HepG2 (cell line): ENCODE measurements around the gene MRPL50. TPM values are rescaled to one million over a fixed set of nuclear protein-coding genes. Genes with fewer than 3 reads are reported as not detected.

Experiments
- CBX1 ChIP-seq: IDR thresholded peaks from one replicate; pipeline ENCODE4 v1.6.1; 2016; ENCODE audit warnings: antibody characterized with exemption, low read depth
- CEBPG ChIP-seq: IDR thresholded peaks from 2 replicates; pipeline ENCODE4 v1.6.1; 2016
- FOXO4 ChIP-seq: sonication (generic); formaldehyde crosslinking; conservative IDR thresholded peaks from 2 replicates; pipeline ENCODE4 v1.8.1; 2023; ENCODE audit warnings: missing genetic modification reagents
- GABPA ChIP-seq, 2 experiments: IDR thresholded peaks; 2 replicates each; pipeline ENCODE4 v1.6.1; 2011 to 2016; ENCODE audit warnings: low read depth in 2 of 2, low read length in 1 of 2, missing biosample characterization in 1 of 2, missing genetic modification characterization in 1 of 2
- HHEX ChIP-seq: IDR thresholded peaks from 2 replicates; pipeline ENCODE4 v1.6.1; 2016; ENCODE audit warnings: control low read depth
- HNF4A ChIP-seq: sonication (generic); formaldehyde crosslinking; IDR thresholded peaks from 2 replicates; pipeline ENCODE4 v1.4.0; 2020; ENCODE audit warnings: missing genetic modification reagents
- PHF5A ChIP-seq: IDR thresholded peaks from one replicate; pipeline ENCODE4 v1.6.1; 2018; ENCODE audit warnings: low read depth, missing genetic modification reagents; ENCODE audit not compliant: unreplicated experiment
- POLR2G ChIP-seq: fragments of 200-400 bp; formaldehyde crosslinking; IDR thresholded peaks from 2 replicates; pipeline ENCODE4 v1.6.1; 2018; ENCODE audit warnings: mild to moderate bottlenecking, low read depth, low read length, moderate library complexity
- RORA ChIP-seq: sonication (generic); formaldehyde crosslinking; IDR thresholded peaks from 2 replicates; pipeline ENCODE4 v1.5.0; 2020; ENCODE audit warnings: mild to moderate bottlenecking, missing genetic modification reagents, moderate library complexity
- SOX13 ChIP-seq, 3 experiments: fragments of 450-650 bp in 1 of 3; sonication (generic) in 1 of 3; formaldehyde crosslinking in 1 of 3; IDR thresholded peaks in 2 of 3; conservative IDR thresholded peaks in 1 of 3; 2 replicates each; pipeline versions ENCODE4 v1.5.0 to v1.6.1; 2016 to 2020; ENCODE audit warnings: antibody characterized with exemption in 1 of 3, mild to moderate bottlenecking in 1 of 3, missing compliant biosample characterization in 1 of 3, missing genetic modification reagents in 1 of 3, moderate library complexity in 1 of 3
- TEAD2 ChIP-seq: sonication (generic); formaldehyde crosslinking; IDR thresholded peaks from 2 replicates; pipeline ENCODE4 v1.9.0; 2021; ENCODE audit warnings: missing genetic modification reagents
- TFAP4 ChIP-seq: sonication (generic); IDR thresholded peaks from 2 replicates; pipeline ENCODE4 v1.6.1; 2016; ENCODE audit warnings: low read depth, borderline replicate concordance
- ZNF296 ChIP-seq: sonication (generic); formaldehyde crosslinking; conservative IDR thresholded peaks from 2 replicates; pipeline ENCODE4 v1.5.0; 2020; ENCODE audit warnings: mild to moderate bottlenecking, missing genetic modification reagents
- ZNF441 ChIP-seq: sonication (generic); formaldehyde crosslinking; IDR thresholded peaks from 2 replicates; pipeline ENCODE4 v1.7.0; 2021; ENCODE audit warnings: missing genetic modification reagents, borderline replicate concordance
- ZNF558 ChIP-seq: sonication (generic); formaldehyde crosslinking; IDR thresholded peaks from 2 replicates; pipeline ENCODE4 v1.9.0; 2022; ENCODE audit warnings: mild to moderate bottlenecking, missing genetic modification reagents, borderline replicate concordance
- ZNF724P ChIP-seq: sonication (generic); formaldehyde crosslinking; IDR thresholded peaks from 2 replicates; pipeline ENCODE4 v1.8.0; 2022; ENCODE audit warnings: missing genetic modification reagents, borderline replicate concordance
- ZNF773 ChIP-seq: sonication (generic); formaldehyde crosslinking; IDR thresholded peaks from 2 replicates; pipeline ENCODE4 v1.4.0; 2020; ENCODE audit warnings: missing genetic modification reagents, borderline replicate concordance
- ZNF850 ChIP-seq: sonication (generic); formaldehyde crosslinking; conservative IDR thresholded peaks from 2 replicates; pipeline ENCODE4 v1.9.0; 2021; ENCODE audit warnings: mild to moderate bottlenecking, missing genetic modification reagents
- polyA plus RNA-seq, 8 experiments: library from polyadenylated mRNA; depleted of rRNA in 3 of 8; stranded (reverse) in 7 of 8; unstranded in 1 of 8; fragments of >200 nt; fragmentation: Illumina TruSeq in 4 of 8; extraction: Trizol in 4 of 8; gene quantifications; 2 replicates each; pipeline versions ENCODE4 v1.2.1 to v1.2.3, GENCODE V29; 2011 to 2016; ENCODE audit warnings: low read depth in 4 of 8, missing spikeins in 1 of 8, mixed read lengths in 1 of 8; ENCODE audit not compliant: insufficient read depth in 1 of 8
- total RNA-seq, 5 experiments: library from RNA; depleted of rRNA; stranded (reverse); fragments of >200 nt; fragmentation: Illumina TruSeq; extraction: Trizol; gene quantifications; 2 replicates each; pipeline ENCODE4 v1.2.3, GENCODE V29; 2016; ENCODE audit warnings: low read depth in 1 of 5
- TF ChIP-seq, protein P1 (sequence below): sonication (generic); formaldehyde crosslinking; IDR thresholded peaks from 2 replicates; pipeline ENCODE4 v1.5.0; 2020; ENCODE audit warnings: mild to moderate bottlenecking, missing genetic modification reagents, moderate library complexity
- TF ChIP-seq, protein P2 (sequence below): IDR thresholded peaks from 2 replicates; pipeline ENCODE4 v1.4.0; 2020; ENCODE audit warnings: mild to moderate bottlenecking, missing genetic modification reagents
- TF ChIP-seq, protein P3 (sequence below): sonication (generic); formaldehyde crosslinking; IDR thresholded peaks from 2 replicates; pipeline ENCODE4 v1.5.1; 2020; ENCODE audit warnings: mild to moderate bottlenecking, missing genetic modification reagents, borderline replicate concordance

The MRPL50 gene
- total and polyA plus RNA-seq, 2 of the 13 experiments (the other 11 are each of a cell fraction or from before 2014, with no cell fraction given) = 37.1 to 70.0 TPM

DNA sequence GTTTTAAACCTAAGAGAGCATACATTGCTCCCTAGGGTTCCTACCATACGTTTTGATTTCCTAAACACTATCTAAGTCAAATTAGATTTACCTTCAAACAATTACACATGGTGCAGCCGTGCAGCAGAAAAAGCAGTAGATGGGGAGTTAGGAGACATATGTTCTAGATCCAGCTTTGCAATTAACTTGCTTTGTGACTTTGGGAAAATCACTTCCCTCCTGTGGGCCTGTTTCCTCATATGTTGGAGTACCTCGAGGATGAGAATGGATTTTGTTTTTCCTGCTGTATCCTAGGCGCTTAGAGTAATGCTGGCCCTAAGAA, 711 bp downstream of the MRPL50 start (continued):
- TF ChIP-seq, protein P1, sequence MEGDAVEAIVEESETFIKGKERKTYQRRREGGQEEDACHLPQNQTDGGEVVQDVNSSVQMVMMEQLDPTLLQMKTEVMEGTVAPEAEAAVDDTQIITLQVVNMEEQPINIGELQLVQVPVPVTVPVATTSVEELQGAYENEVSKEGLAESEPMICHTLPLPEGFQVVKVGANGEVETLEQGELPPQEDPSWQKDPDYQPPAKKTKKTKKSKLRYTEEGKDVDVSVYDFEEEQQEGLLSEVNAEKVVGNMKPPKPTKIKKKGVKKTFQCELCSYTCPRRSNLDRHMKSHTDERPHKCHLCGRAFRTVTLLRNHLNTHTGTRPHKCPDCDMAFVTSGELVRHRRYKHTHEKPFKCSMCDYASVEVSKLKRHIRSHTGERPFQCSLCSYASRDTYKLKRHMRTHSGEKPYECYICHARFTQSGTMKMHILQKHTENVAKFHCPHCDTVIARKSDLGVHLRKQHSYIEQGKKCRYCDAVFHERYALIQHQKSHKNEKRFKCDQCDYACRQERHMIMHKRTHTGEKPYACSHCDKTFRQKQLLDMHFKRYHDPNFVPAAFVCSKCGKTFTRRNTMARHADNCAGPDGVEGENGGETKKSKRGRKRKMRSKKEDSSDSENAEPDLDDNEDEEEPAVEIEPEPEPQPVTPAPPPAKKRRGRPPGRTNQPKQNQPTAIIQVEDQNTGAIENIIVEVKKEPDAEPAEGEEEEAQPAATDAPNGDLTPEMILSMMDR (CRISPR knock-in tag) = no peak
- no peak for TF ChIP-seq GABPA (IDR thresholded peaks at IDR 0.05; ENCODE audit: low read depth, low read length)
- no peak for TF ChIP-seq GABPA (CRISPR knock-in tag; IDR thresholded peaks at IDR 0.05; ENCODE audit: low read depth)
- TF ChIP-seq HNF4A (CRISPR knock-in tag) = no peak
- TF ChIP-seq ZNF558 (CRISPR knock-in tag) = 0 out of 2 replicates have a peak, but pooled peaks have one; percentile 24
- no peak for TF ChIP-seq ZNF441 (CRISPR knock-in tag)
- no peak for TF ChIP-seq TEAD2 (CRISPR knock-in tag)
- TF ChIP-seq, protein P2, sequence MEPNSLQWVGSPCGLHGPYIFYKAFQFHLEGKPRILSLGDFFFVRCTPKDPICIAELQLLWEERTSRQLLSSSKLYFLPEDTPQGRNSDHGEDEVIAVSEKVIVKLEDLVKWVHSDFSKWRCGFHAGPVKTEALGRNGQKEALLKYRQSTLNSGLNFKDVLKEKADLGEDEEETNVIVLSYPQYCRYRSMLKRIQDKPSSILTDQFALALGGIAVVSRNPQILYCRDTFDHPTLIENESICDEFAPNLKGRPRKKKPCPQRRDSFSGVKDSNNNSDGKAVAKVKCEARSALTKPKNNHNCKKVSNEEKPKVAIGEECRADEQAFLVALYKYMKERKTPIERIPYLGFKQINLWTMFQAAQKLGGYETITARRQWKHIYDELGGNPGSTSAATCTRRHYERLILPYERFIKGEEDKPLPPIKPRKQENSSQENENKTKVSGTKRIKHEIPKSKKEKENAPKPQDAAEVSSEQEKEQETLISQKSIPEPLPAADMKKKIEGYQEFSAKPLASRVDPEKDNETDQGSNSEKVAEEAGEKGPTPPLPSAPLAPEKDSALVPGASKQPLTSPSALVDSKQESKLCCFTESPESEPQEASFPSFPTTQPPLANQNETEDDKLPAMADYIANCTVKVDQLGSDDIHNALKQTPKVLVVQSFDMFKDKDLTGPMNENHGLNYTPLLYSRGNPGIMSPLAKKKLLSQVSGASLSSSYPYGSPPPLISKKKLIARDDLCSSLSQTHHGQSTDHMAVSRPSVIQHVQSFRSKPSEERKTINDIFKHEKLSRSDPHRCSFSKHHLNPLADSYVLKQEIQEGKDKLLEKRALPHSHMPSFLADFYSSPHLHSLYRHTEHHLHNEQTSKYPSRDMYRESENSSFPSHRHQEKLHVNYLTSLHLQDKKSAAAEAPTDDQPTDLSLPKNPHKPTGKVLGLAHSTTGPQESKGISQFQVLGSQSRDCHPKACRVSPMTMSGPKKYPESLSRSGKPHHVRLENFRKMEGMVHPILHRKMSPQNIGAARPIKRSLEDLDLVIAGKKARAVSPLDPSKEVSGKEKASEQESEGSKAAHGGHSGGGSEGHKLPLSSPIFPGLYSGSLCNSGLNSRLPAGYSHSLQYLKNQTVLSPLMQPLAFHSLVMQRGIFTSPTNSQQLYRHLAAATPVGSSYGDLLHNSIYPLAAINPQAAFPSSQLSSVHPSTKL (CRISPR knock-in tag) = no peak
- no peak for TF ChIP-seq POLR2G
- no peak for TF ChIP-seq ZNF296
- TF ChIP-seq ZNF773 = 0 out of 2 replicates have a peak, but pooled peaks have one; percentile 8
- TF ChIP-seq TFAP4 = no peak
- no peak for TF ChIP-seq SOX13 (IDR thresholded peaks at IDR 0.05)
- TF ChIP-seq SOX13 (CRISPR knock-in tag; conservative IDR thresholded peaks at IDR 0.05 in 1 of 2, IDR thresholded peaks at IDR 0.05 in 1 of 2) = no peak
- 0 out of 2 replicates have a peak, but pooled peaks have one; percentile 45 for TF ChIP-seq ZNF724P (CRISPR knock-in tag)
- TF ChIP-seq PHF5A (CRISPR knock-in tag) = no peak
- TF ChIP-seq CBX1 = no peak
- TF ChIP-seq RORA (CRISPR knock-in tag) = no peak
- TF ChIP-seq, protein P3, sequence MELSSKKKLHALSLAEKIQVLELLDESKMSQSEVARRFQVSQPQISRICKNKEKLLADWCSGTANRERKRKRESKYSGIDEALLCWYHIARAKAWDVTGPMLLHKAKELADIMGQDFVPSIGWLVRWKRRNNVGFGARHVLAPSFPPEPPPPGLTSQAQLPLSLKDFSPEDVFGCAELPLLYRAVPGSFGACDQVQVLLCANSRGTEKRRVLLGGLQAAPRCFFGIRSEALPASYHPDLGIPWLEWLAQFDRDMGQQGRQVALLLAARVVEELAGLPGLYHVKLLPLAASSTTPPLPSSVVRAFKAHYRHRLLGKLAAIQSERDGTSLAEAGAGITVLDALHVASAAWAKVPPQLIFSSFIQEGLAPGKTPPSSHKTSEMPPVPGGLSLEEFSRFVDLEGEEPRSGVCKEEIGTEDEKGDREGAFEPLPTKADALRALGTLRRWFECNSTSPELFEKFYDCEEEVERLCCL = peak; percentile 23; the same call in 1 of the 2 replicates
- 0 out of 2 replicates have a peak, but pooled peaks have one; percentile 0 for TF ChIP-seq HHEX (CRISPR knock-in tag)
- no peak for TF ChIP-seq CEBPG
- no peak for TF ChIP-seq FOXO4
- no peak for TF ChIP-seq ZNF850 (CRISPR knock-in tag)
